NCI-H187 (cell line): ENCODE measurements around the gene TIMM17A.
"Not testable (repeated sequence)": the region's sequence is repeated elsewhere in the genome, so short reads cannot be mapped to it uniquely, and the experiment has no call there.

ENCODE experiments used
- DNase-seq, 2 experiments: peaks; one replicate each; lab custom pipeline; 2025; lab: John Stamatoyannopoulos, UW

Gene TIMM17A

GRCh38 chr1:201940316-201940715, 15.0 kb upstream of the TIMM17A start:
- not testable (repeated sequence) for DNase-seq

- peak in 1 of 2 experiments; percentile 5 for DNase-seq
These were observed 13.7 kb upstream of the TIMM17A start for GRCh38 chr1:201941420-201942128.

DNA sequence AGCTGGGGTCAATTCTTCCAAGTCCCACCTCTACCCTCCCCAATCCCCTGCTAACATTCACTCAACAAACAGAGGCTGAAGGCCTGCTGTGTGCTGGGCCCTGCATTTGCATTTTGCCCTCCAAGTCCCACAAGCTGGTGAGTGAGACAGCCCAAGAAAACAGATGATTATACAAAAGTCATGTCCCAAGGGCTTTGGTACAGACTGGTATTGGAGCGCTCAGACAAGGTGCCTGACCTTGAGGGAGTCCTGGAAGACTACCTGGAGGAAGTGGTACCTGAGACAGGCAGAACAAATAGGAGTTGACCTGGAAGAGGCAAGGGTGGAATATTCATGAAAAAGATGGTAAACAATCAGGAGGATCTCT, 13.2 kb upstream of the TIMM17A start:
- no peak for DNase-seq

GRCh38 chr1:201944002-201944401, 11.3 kb upstream of the TIMM17A start:
- no peak for DNase-seq

GRCh38 chr1:201944639-201945038, 10.7 kb upstream of the TIMM17A start:
- no peak for DNase-seq

GRCh38 chr1:201945157-201945556, 10.1 kb upstream of the TIMM17A start:
- DNase-seq = no peak

- no peak for DNase-seq
These were observed 9.5 kb upstream of the TIMM17A start for GRCh38 chr1:201945863-201946223.

DNA sequence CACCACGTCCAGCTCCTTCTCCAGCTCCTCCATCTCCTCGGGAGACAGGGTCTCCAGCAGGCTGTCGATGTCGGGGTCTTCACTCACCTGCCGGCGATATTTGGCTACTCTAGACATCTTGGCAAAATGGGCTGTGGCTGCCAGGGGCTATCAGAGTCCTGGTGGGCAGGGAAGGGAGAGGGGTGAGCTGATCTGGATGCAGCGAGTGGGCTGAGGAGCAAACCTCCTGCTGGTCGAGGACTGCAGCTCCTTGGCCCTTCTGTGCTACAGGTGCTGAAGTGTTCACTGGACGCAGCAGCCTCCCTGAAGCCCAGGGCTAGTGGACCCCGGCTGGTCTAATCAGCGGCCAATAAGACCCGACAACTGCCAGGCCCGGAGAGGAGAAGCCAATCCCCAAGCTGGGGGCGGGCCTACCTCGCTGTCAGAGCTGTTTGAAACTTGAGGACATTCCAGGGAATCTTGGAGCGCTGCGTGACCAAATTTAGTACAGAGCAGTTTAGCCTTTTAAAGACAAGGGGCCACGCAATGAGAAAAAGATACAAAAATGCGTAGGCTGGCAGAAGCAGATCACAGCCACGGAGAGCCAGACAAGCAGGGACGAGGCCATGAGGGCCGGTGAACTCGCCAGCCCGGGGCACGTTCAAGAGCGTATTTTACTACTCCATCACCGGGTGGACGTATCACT, 8.9 kb upstream of the TIMM17A start, which contains the start of gene LMOD1:
LMOD1 (minus strand) TSS at position 325 of the 685 bp plus-strand sequence; CDS start at position 117, 208 bp downstream.
- DNase-seq = no peak

DNA sequence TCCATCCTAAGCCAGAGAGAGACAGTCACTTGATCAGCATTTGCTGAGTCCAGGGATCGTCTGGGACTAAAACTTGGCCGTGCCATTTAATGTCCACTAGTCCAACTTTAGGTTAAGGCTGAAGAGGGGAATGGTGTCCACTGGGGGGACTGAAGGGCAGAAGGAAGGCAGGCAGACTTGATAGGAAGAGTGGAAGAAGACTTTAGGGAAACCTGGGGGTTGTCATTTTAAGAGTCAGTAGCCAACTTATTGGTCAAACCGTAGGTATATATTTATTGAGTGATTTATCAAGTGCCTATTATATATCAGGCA, 7.7 kb upstream of the TIMM17A start:
- no peak for DNase-seq

GRCh38 chr1:201949491-201949890, 5.8 kb upstream of the TIMM17A start:
- DNase-seq = no peak

DNA sequence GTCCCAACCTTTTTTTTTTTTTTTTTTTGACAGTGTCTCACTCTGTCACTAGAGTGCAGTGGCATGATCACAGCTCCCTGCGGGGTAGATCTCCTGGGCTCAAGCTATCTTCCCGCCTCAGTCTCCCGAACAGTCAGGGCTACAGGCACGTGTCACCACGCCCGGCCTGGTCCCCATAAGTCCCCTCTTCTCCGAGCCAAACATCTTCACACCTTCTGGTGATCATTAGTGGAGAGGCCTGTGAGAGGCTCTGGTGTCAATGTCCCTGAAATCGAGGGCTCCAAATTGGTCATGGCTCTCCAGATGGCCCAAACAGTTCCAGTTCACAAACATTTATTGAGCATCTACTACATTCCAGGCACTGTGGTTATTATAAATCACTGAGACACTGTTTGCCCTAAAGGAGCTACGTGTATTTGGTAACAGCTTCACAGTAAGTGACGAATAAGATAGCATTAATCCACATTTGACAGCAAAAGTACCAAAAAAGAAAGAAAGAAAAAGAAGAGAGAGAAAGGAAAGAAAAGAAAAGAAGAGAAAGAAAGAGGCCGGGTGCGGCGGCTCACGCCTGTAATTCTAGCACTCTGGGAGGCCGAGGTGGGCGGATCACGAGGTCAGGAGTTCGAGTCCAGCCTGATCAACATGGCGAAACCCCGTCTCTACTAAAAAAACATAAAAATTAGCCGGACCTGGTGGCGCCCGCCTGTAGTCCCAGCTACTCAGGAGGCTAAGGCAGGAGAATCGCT, 867 bp upstream of the TIMM17A start:
- no peak for DNase-seq

DNA sequence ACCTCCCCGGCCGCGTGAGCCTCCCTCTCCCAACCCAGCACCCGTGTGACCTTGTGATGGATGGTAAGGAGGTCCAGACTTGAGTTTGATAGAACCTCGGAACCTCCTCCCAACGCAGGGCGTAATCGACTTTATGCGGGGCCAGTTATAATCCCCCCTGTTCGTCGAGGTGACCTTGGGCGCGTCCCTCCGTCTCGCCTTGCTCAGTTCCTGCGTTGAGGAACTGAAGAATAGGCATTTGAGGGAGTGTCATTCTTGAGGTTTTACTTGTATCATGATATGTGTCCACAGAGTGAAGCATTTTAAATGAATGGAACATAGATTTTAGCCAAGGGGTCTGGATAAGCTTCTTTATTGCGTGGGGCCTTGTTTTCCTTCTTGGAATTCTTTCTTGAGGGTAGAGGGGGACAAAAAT, 433 bp downstream of the TIMM17A start:
- no peak for DNase-seq

DNA sequence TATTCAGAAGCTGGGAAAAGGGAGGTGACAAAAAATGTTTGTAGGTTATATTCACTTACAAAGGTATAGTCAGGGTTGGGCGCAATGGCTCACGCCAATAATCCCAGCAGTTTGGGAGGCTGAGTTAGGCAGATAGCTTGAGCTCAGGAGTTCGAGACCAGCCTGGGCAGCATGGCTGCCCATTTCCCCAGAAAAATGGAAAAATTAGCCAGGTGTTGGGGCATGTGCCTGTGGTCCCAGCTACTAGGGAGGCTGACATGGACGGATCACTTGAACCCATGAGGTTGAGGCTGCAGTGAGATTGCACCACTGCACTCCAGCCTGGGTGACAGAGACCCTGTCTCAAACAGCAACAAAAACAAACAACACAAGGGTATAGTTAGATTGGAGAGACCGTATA, 3.0 kb downstream of the TIMM17A start:
- DNase-seq = no peak

DNA sequence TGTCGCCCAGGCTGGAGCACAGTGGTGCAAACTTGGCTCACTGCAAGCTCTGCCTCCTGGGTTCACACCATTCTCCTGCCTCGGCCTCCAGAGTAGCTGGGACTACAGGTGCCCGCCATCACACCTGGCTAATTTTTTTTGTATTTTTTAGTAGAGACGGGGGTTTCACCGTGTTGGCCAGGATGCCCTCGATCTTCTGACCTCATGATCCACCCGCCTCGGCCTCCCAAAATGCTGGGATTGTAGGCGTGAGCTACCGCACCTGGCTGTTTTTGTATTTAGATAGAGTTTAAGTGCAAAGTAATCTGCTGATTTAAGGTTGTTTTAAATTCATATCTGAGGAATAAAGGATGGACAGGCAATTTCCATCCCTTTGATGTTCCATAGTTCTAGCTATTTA, 7.1 kb downstream of the TIMM17A start:
- DNase-seq = not testable (repeated sequence)

DNA sequence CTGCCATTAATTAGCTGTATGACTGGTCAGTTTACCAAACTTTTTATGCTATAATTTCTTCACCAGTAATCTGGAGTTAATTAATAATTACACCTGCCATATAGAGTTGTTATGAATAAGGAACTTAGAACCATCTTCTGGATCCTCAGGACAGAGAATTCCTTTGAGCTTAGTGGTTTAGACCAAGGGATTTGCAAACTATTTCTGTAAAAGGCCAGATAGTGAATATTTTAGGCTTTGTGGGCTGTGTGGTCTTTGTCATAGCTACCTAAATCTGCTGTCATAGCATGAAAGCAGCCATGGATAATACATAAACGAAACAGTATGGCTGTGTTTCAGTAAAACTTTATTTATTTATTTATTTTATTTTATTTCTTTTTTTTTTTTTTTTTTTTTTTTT, 9.0 kb downstream of the TIMM17A start:
- DNase-seq = no peak

DNA sequence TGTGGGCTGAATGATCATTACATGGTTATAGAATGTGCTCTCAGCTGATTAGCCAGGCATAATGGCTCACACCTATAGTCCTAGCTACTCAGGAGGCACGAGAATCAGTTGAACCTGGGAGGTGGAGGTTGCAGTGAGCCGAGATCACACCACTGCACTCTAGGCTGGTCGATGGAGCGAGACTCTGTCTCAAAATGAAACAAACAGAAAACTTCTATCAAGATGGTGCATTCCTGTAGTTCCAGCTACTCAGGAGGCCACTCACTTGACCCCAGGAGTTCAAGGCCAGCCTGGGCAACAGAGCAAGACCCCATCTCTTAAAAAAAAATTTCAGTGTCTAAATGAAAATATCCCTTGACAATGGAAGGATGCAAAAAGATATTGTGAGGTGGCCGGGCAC, 10.9 kb downstream of the TIMM17A start:
- no peak for DNase-seq

- DNase-seq = no peak
These were observed 13.1 kb downstream of the TIMM17A start for GRCh38 chr1:201968202-201968925.

GRCh38 chr1:201970334-201971159, 15.2 kb downstream of the TIMM17A start:
- no peak for DNase-seq

GRCh38 chr1:201982082-201982622, 26.8 kb downstream of the TIMM17A start:
- no peak for DNase-seq

DNA sequence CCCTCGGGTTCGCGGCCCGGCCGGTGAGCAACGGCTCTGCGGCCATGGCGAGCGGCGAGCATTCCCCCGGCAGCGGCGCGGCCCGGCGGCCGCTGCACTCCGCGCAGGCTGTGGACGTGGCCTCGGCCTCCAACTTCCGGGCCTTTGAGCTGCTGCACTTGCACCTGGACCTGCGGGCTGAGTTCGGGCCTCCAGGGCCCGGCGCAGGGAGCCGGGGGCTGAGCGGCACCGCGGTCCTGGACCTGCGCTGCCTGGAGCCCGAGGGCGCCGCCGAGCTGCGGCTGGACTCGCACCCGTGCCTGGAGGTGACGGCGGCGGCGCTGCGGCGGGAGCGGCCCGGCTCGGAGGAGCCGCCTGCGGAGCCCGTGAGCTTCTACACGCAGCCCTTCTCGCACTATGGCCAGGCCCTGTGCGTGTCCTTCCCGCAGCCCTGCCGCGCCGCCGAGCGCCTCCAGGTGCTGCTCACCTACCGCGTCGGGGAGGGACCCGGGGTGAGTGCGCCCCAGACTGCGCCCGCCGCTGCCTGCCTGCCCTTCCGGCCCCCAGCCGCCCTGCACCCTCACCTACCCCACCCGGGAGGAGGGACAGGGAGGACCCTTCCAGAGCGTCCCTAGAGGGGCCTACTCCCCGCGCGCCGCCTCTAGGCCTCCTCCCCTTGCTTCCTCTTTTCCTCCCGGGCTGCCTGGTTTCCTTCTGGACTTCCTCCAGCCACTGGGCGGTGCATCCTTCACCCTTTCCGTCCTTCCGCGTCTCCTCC, 27.5 kb downstream of the TIMM17A start, which contains the start of gene RNPEP:
RNPEP (plus strand) TSS at position 26 of the 757 bp plus-strand sequence; CDS start at position 45, 19 bp downstream.
- peak; percentile 70 to 75 for DNase-seq
